Calu3 (cell line): ENCODE measurements around the gene ZNF428. TPM values are rescaled to one million over a fixed set of nuclear protein-coding genes. Genes with fewer than 3 reads are reported as not detected.
A peak's percentile ranks its signal among the peaks of the same experiment; 100 is the strongest.

Experiments used
- BruUV-seq: library from RNA; stranded (reverse); fragments of 400-500 nt; replicated peaks from 2 replicates; lab custom pipeline; 2021; lab: Mats Ljungman, UMichigan
- CTCF ChIA-PET: fragments of 300-600 bp; sonication (Branson Sonifier 250); formaldehyde crosslinking; loops from one replicate; lab custom pipeline; 2022; ENCODE audit warnings: antibody characterized with exemption; lab: Charles Lee
- DNase-seq: peaks from one replicate; pipeline ENCODE4 v3.0.0; 2022
- H3K27ac Mint-ChIP-seq: one replicate; pipeline ENCODE4 v1.8.0; 2022; ENCODE audit warnings: mixed read lengths; ENCODE audit not compliant: unreplicated experiment
- H3K27me3 Mint-ChIP-seq: one replicate; pipeline ENCODE4 v1.8.0; 2022; ENCODE audit warnings: mixed read lengths; ENCODE audit not compliant: unreplicated experiment
- H3K36me3 Mint-ChIP-seq: one replicate; pipeline ENCODE4 v1.8.0; 2022; ENCODE audit warnings: mild to moderate bottlenecking, moderate library complexity, mixed read lengths; ENCODE audit not compliant: insufficient read depth, unreplicated experiment
- H3K4me1 Mint-ChIP-seq: one replicate; pipeline ENCODE4 v1.8.0; 2022; ENCODE audit warnings: mild to moderate bottlenecking, low read depth, mixed read lengths; ENCODE audit not compliant: unreplicated experiment
- H3K4me3 Mint-ChIP-seq: one replicate; pipeline ENCODE4 v1.8.0; 2022; ENCODE audit warnings: mild to moderate bottlenecking, low read depth, moderate library complexity, mixed read lengths; ENCODE audit not compliant: unreplicated experiment
- H3K9me3 Mint-ChIP-seq: one replicate; pipeline ENCODE4 v1.8.0; 2022; ENCODE audit warnings: low read depth, mixed read lengths; ENCODE audit not compliant: unreplicated experiment
- CTCF ChIP-seq: fragments of 200-600 bp; IDR thresholded peaks from one replicate; pipeline ENCODE4 v1.8.0; 2022; ENCODE audit warnings: antibody characterized with exemption; ENCODE audit not compliant: unreplicated experiment
- intact Hi-C: fragments of 100-400 bp; cut with micrococcal nuclease; formaldehyde crosslinking; loops from one replicate; pipeline ENCODE4 v1.10.0; 2022; ENCODE audit not compliant: unreplicated experiment
- total RNA-seq: library from RNA; stranded (reverse); gene quantifications from 2 replicates; pipeline ENCODE4 v1.2.3, GENCODE V29; 2022

The ZNF428 gene
- total RNA-seq, 1 experiment from 2014 or later: 32.8 TPM

GRCh38 chr19:43623889-43624670 lies 4.7 kb upstream of the ZNF428 start:
- BruUV-seq: no TSS peak
- CTCF ChIA-PET: interaction anchor here (0.6 kb wide), 1 partner anchor 1118 kb away, joined by 3 read pairs; no protein-coding TSS in a partner anchor
- peaks cover 29% of the 10 kb centered on the region for H3K36me3 Mint-ChIP-seq
- no peaks in the 10 kb centered on the region for H3K9me3 Mint-ChIP-seq
- H3K27ac Mint-ChIP-seq: no peak overlapping the region
- intact Hi-C loops: no loop called here
- H3K4me1 Mint-ChIP-seq: peaks cover 13% of the 10 kb centered on the region
- no peak overlapping the region for H3K4me3 Mint-ChIP-seq
- H3K27me3 Mint-ChIP-seq: no peaks in the 10 kb centered on the region
- no peak for TF ChIP-seq CTCF
- DNase-seq: no peak

DNA sequence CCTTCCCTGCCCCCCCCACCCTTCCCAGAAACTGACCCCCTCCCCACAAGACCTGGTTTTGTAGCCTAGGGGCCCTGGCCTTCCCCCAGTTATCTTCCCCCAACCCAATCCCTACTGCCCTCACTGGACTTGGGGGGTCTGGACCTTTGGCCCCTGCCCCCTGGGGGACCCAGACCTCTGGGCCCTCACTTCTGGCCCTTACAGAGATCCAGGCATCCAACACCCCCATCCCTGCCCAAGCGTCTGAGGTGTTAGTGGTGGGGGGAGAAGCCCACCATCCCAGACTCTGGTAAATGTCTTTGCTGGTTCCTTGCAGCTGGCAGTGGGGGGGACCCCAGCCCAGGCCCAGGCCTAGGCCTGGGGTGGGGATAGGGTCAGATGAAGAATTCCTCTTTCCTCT lies 3.5 kb upstream of the ZNF428 start:
- no peak for TF ChIP-seq CTCF
- H3K4me3 Mint-ChIP-seq: no peak overlapping the region
- BruUV-seq: no TSS peak
- intact Hi-C loops: no loop called here
- CTCF ChIA-PET: interaction anchor here (0.6 kb wide), 2 partner anchors 32 to 88 kb away, joined by 3 to 12 read pairs; no protein-coding TSS in a partner anchor
- H3K27me3 Mint-ChIP-seq: no peaks in the 10 kb centered on the region
- no peaks in the 10 kb centered on the region for H3K9me3 Mint-ChIP-seq
- no peak for DNase-seq
- H3K36me3 Mint-ChIP-seq: peaks cover 35% of the 10 kb centered on the region
- H3K4me1 Mint-ChIP-seq: peaks cover 13% of the 10 kb centered on the region
- H3K27ac Mint-ChIP-seq: no peak overlapping the region

DNA sequence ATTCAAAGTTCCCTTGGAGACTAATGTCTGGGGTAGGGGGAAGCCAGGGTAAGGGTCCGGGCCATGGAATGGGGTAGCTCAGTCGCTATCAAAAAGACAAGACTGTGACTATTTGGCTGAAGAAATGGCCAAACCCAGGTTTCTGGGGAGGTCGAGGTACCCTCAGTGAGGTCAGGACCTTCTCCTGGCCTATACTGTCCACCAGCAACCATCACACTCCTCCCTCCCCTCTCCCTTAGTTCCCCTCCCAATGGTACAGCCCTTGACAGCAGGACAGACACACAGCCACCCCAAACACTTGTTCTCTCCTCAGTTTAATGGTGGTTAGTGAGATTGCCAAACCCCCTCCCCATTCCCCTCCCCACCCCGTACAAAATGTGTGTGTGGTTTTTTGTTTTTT lies 2.6 kb upstream of the ZNF428 start:
- H3K4me1 Mint-ChIP-seq: peaks cover 13% of the 10 kb centered on the region
- H3K27ac Mint-ChIP-seq: no peak overlapping the region
- intact Hi-C loops: no loop called here
- H3K36me3 Mint-ChIP-seq: peaks cover 35% of the 10 kb centered on the region
- no TSS peak for BruUV-seq
- H3K9me3 Mint-ChIP-seq: no peaks in the 10 kb centered on the region
- no peak for DNase-seq
- H3K27me3 Mint-ChIP-seq: no peaks in the 10 kb centered on the region
- CTCF ChIA-PET: interaction anchor here (0.6 kb wide), 1 partner anchor 87 kb away, joined by 12 read pairs; no protein-coding TSS in a partner anchor
- no peak overlapping the region for H3K4me3 Mint-ChIP-seq
- no peak for TF ChIP-seq CTCF

DNA sequence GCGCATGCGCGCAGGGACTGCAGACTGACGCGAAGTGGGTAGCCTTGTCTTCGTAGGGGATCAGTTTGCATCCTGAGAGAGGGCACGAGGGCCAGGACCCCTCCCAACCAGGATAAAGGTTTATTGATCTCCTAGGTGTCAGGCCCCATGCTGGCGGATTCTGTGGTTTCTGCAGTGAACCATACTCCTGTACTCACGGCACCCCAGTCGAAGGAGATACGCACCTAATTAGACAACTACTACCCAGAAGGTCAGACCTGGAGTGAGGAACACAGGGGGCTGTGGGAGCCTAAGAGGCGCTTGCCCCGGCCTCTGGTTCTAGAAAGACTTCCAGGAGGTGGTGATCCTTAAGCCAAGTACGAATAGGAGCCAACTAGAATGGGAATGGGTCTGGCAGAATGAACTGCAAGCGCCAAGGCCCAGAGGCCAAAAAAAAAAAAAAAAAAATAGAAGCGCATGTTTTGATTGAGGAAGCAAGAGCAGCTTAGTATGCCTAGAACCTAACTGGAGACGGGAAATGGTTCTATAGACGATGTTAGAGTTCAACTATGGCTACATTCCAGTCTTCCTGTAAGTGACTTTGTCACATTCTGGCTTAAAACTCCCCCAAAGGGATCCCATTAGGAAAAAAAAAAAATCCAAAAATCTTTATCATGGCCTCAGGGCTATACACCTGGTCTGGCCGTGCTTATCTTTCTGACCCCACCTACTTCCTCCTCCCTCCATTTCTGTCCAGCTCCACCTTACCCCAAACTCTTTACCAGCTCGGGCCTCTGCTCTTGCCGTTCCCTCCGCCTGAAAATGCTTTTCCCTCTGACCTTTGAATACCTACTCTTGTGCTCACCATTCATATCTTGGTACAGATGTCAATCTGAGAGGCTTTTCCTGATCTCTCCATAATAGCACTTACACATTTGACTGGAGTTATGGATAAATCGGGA lies 902 bp upstream of the ZNF428 start:
- no peak for TF ChIP-seq CTCF
- Mint-ChIP-seq H3K27me3 (no peaks in the 10 kb centered on the region), H3K36me3 (peaks cover 30% of the 10 kb centered on the region), H3K27ac (peak overlapping the region; percentile 84), H3K4me1 (peaks cover 13% of the 10 kb centered on the region), H3K9me3 (no peaks in the 10 kb centered on the region), H3K4me3 (peak overlapping the region; percentile 94)
- no TSS peak for BruUV-seq
- no peak for DNase-seq
- CTCF ChIA-PET: interaction anchor here (0.5 to 0.9 kb wide), 3 partner anchors 31 to 103 kb away, joined by 3 to 4 read pairs (median 3); no protein-coding TSS in a partner anchor
- intact Hi-C loops: no loop called here
